CD14-positive monocyte (primary cell): ENCODE measurements around the gene MXRA8. TPM values are rescaled to one million over a fixed set of nuclear protein-coding genes. Genes with fewer than 3 reads are reported as not detected.
A peak's percentile ranks its signal among the peaks of the same experiment; 100 is the strongest.

Source experiments
- DNase-seq, 3 donors: peaks; one replicate each; pipeline ENCODE4 v3.0.0-alpha.2; 2011 to 2022
- H2AFZ ChIP-seq: 2 replicates; pipeline ENCODE4 v1.6.0; 2012; ENCODE audit warnings: mild to moderate bottlenecking, low read depth, low read length, inconsistent platforms; ENCODE audit not compliant: insufficient read depth, poor library complexity, severe bottlenecking
- H3K27ac ChIP-seq, 2 donors: 1 replicate in 1 of 2; 2 replicates in 1 of 2; pipeline ENCODE4 v1.5.1; 2012 to 2013; ENCODE audit warnings: low read length in 2 of 2, control low read depth in 1 of 2, inconsistent platforms in 1 of 2, low read depth in 1 of 2, mild to moderate bottlenecking in 1 of 2
- H3K27me3 ChIP-seq, 2 donors: one replicate each; pipeline versions ENCODE4 v1.6.0 to v1.6.1; 2011 to 2013; ENCODE audit warnings: low read length in 2 of 2; ENCODE audit not compliant: control insufficient read depth in 2 of 2, insufficient read depth in 2 of 2
- H3K36me3 ChIP-seq, 2 donors: replicated peaks in 1 of 2; 1 replicate in 1 of 2; 2 replicates in 1 of 2; pipeline versions ENCODE4 v1.5.1 to v1.6.1; 2012 to 2013; ENCODE audit warnings: low read length in 2 of 2, control low read depth in 1 of 2, inconsistent platforms in 1 of 2, mild to moderate bottlenecking in 1 of 2; ENCODE audit not compliant: insufficient read depth in 2 of 2, control insufficient read depth in 1 of 2
- H3K4me1 ChIP-seq, 2 donors: 1 replicate in 1 of 2; 2 replicates in 1 of 2; pipeline versions ENCODE4 v1.5.1 to v1.6.1; 2012 to 2013; ENCODE audit warnings: low read length in 2 of 2, control low read depth in 1 of 2, inconsistent platforms in 1 of 2, mild to moderate bottlenecking in 1 of 2, moderate library complexity in 1 of 2; ENCODE audit not compliant: insufficient read depth in 2 of 2, control insufficient read depth in 1 of 2
- H3K4me2 ChIP-seq: replicated peaks from 2 replicates; pipeline ENCODE3; 2012; ENCODE audit warnings: low read length, moderate library complexity, mild to moderate bottlenecking; ENCODE audit not compliant: poor library complexity, severe bottlenecking; ENCODE audit errors: extremely low read depth
- H3K4me3 ChIP-seq, 3 experiments: fragments of 200-600 bp in 1 of 3; sonication (generic) in 1 of 3; replicated peaks in 1 of 3; 1 replicate in 2 of 3; 2 replicates in 1 of 3; pipeline ENCODE4 v1.5.1; 2011 to 2013; ENCODE audit warnings: low read length in 3 of 3, mild to moderate bottlenecking in 3 of 3, control low read depth in 2 of 3, low read depth in 2 of 3, inconsistent platforms in 1 of 3, moderate library complexity in 1 of 3
- H3K79me2 ChIP-seq: 2 replicates; pipeline ENCODE4 v1.6.0; 2012; ENCODE audit warnings: mild to moderate bottlenecking, control low read depth, inconsistent platforms, low read length, moderate library complexity; ENCODE audit not compliant: insufficient read depth
- H3K9ac ChIP-seq: 2 replicates; pipeline ENCODE4 v1.6.0; 2017; ENCODE audit warnings: low read length, mild to moderate bottlenecking; ENCODE audit not compliant: insufficient read depth, poor library complexity, severe bottlenecking
- H3K9me3 ChIP-seq, 2 donors: replicated peaks in 1 of 2; 1 replicate in 1 of 2; 2 replicates in 1 of 2; pipeline versions ENCODE4 v1.5.1 to v1.6.1; 2012 to 2013; ENCODE audit warnings: low read length in 2 of 2, control low read depth in 1 of 2; ENCODE audit not compliant: control insufficient read depth in 1 of 2, insufficient read depth in 1 of 2
- H4K20me1 ChIP-seq: 2 replicates; pipeline ENCODE4 v1.6.0; 2012; ENCODE audit warnings: mild to moderate bottlenecking, low read length, control low read depth, moderate library complexity; ENCODE audit not compliant: insufficient read depth
- H3K27ac Mint-ChIP-seq, 7 donors: one replicate each; pipeline ENCODE4 v1.8.0; 2020; ENCODE audit warnings: mild to moderate bottlenecking in 7 of 7, mixed read lengths in 7 of 7, moderate library complexity in 6 of 7, inconsistent platforms in 2 of 7
- H3K27me3 Mint-ChIP-seq, 3 donors: one replicate each; pipeline ENCODE4 v1.8.0; 2021 to 2022; ENCODE audit warnings: low read depth in 3 of 3, mild to moderate bottlenecking in 3 of 3, mixed read lengths in 3 of 3, moderate library complexity in 3 of 3, inconsistent platforms in 1 of 3
- H3K36me3 Mint-ChIP-seq, 2 donors: one replicate each; pipeline ENCODE4 v1.8.0; 2020; ENCODE audit warnings: mixed read lengths in 2 of 2, inconsistent platforms in 1 of 2, mild to moderate bottlenecking in 1 of 2
- H3K4me1 Mint-ChIP-seq: one replicate; pipeline ENCODE4 v1.8.0; 2020; ENCODE audit warnings: mild to moderate bottlenecking, mixed read lengths
- H3K4me3 Mint-ChIP-seq, 2 donors: one replicate each; pipeline ENCODE4 v1.8.0; 2020; ENCODE audit warnings: mild to moderate bottlenecking in 2 of 2, mixed read lengths in 2 of 2, moderate library complexity in 1 of 2
- H3K9me3 Mint-ChIP-seq, 7 donors: one replicate each; pipeline ENCODE4 v1.8.0; 2020 to 2022; ENCODE audit warnings: mixed read lengths in 7 of 7, mild to moderate bottlenecking in 6 of 7, moderate library complexity in 6 of 7, inconsistent platforms in 2 of 7
- CTCF ChIP-seq: fragments of 200-600 bp; IDR thresholded peaks from one replicate; pipeline ENCODE4 v1.8.0; 2022; ENCODE audit warnings: antibody characterized with exemption, mild to moderate bottlenecking
- WGBS: methylation state at CpG from one replicate; pipeline ENCODE4 v1.1.5; 2013; ENCODE audit warnings: missing lambda C conversion rate; ENCODE audit not compliant: insufficient coverage; 5-methylcytosine and 5-hydroxymethylcytosine counted together
- intact Hi-C, 2 donors: fragments of 100-400 bp; cut with micrococcal nuclease; formaldehyde crosslinking; loops; one replicate each; pipeline versions ENCODE4 v1.15.0 to v1.15.1; 2023
- polyA plus RNA-seq, 3 donors: library from polyadenylated mRNA; depleted of rRNA in 1 of 3; unstranded in 2 of 3; stranded (reverse) in 1 of 3; fragments of 300-500 nt in 2 of 3; fragments of >200 nt in 1 of 3; fragmentation: Illumina TruSeq in 2 of 3; gene quantifications; 1 replicate in 2 of 3; 2 replicates in 1 of 3; pipeline ENCODE4 v1.2.3, GENCODE V29; 2012 to 2021

MXRA8 gene
- polyA plus RNA-seq, 3 donors, result not detected

- intact Hi-C loops, result loop anchor here in 1 of 2 donors (5.0 kb wide), 2 partner anchors 72 to 477 kb away; partner anchors contain the start of gene AURKAIP1
- Mint-ChIP-seq H3K27ac (peak overlapping the region; percentile 54 to 91 (median 84)), H3K27me3 (peaks cover 0 to 6% (median 2%) of the 10 kb centered on the region in 3 donors), H3K4me3 (peak overlapping the region; percentile 81 to 90), H3K36me3 (peaks cover 0 to 5% of the 10 kb centered on the region in 2 donors), H3K9me3 (no peaks in the 10 kb centered on the region), H3K4me1 (peaks cover 36% of the 10 kb centered on the region)
- Histone ChIP-seq H3K4me2 (peak overlapping the region; percentile 99), H4K20me1 (peaks cover 58% of the 10 kb centered on the region), H3K36me3 (peaks cover 4% of the 10 kb centered on the region in 2 donors), H3K27ac (peak overlapping the region; percentile 55 to 80), H2AFZ (peak overlapping the region; percentile 59), H3K4me1 (peaks cover 39 to 55% of the 10 kb centered on the region in 2 donors), H3K27me3 (no peaks in the 10 kb centered on the region), H3K9me3 (no peaks in the 10 kb centered on the region), H3K4me3 (peak overlapping the region; percentile 12 to 91 (median 57)), H3K79me2 (peaks cover 46% of the 10 kb centered on the region), H3K9ac (peak overlapping the region; percentile 81)
- DNase-seq, result peak; percentile 66 to 77 (median 67)
- WGBS, result 6% methylated on average over 23 of the region's 25 CpGs
- no peak for TF ChIP-seq CTCF
These were observed 52.9 kb downstream of the MXRA8 start for GRCh38 chr1:1305300-1306069.

DNA sequence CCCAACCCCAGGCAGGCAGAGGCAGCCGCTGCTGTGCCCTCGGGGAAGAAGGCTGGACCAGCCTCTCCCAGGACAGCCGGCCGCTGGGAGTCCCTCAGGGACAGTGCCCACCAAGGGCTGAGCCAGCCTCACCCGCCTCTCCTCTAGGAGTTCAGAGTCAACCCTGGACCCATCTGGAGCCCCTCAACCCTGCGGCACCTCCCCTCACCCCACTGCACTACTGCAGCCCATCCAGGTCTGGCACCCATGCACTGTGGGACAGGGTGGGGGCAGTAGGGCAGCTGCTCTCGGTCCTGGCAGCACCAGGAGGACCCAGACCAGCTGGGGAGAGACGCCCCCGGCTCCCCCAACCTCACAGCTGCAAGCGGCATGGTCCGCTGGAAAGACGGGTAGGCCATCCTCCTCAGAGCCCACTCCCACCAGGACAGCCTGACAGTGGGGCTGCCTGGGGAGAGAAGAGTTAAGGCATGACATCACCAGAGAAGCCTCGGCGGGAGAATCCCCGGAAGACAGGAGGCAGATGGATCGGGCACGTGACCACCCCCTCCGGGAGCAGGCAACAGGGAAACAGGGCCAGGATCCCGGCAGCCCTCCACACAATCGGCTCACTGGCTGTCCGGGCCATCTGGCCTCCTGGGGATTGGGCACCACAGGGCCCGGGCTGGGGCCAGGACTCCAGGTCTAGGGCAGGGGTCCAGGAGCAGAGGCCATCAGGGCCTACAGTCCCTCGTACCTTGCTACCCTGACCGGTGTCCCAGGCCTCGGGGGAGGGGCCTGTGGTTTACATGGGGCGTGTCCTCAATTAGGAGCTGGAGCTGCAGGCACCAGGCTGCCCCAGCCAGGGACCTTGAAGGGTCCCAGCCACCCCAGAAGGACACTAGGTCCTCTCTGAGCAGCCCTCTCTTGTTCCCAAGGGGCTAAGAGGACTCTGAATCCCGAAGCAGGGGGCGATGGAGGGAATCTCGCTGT is 53.7 kb downstream of the MXRA8 start:
- H3K4me3 ChIP-seq, result peak overlapping the region; percentile 12 to 91 (median 57)
- 26% methylated on average over 21 of the region's 29 CpGs for WGBS
- peak overlapping the region; percentile 99 for H3K4me2 ChIP-seq
- Mint-ChIP-seq H3K36me3 (peaks cover 0 to 9% of the 10 kb centered on the region in 2 donors), H3K4me1 (peaks cover 34% of the 10 kb centered on the region), H3K27me3 (peaks cover 0 to 6% (median 2%) of the 10 kb centered on the region in 3 donors), H3K27ac (peak overlapping the region; percentile 15 to 86 (median 76)), H3K9me3 (no peaks in the 10 kb centered on the region), H3K4me3 (peak overlapping the region; percentile 81 to 90)
- peaks cover 46% of the 10 kb centered on the region for H3K79me2 ChIP-seq
- peak overlapping the region; percentile 59 for H2AFZ ChIP-seq
- intact Hi-C loops, result loop anchor here in 1 of 2 donors (5.0 kb wide), 2 partner anchors 73 to 478 kb away; partner anchors contain the start of gene AURKAIP1
- peak overlapping the region; percentile 81 for H3K9ac ChIP-seq
- no peak for TF ChIP-seq CTCF
- H3K27me3 ChIP-seq, result no peaks in the 10 kb centered on the region
- peak overlapping the region; percentile 55 to 80 for H3K27ac ChIP-seq
- peaks cover 38 to 52% of the 10 kb centered on the region in 2 donors for H3K4me1 ChIP-seq
- H3K9me3 ChIP-seq, result no peaks in the 10 kb centered on the region
- peak in 2 of 3 donors; percentile 4 to 39 for DNase-seq
- no peaks in the 10 kb centered on the region for H3K36me3 ChIP-seq
- H4K20me1 ChIP-seq, result peaks cover 58% of the 10 kb centered on the region
